Measurements from ENCODE around the gene CTRB2. TPM values are rescaled to one million over a fixed set of nuclear protein-coding genes. Genes with fewer than 3 reads are reported as not detected.
"Not testable (repeated sequence)": the region's sequence is repeated elsewhere in the genome, so short reads cannot be mapped to it uniquely, and the experiment has no call there.

Gene CTRB2
- total and polyA plus RNA-seq, 3 donors from 2014 or later: 0.63 to 1.1 (median 0.69) TPM

DNA sequence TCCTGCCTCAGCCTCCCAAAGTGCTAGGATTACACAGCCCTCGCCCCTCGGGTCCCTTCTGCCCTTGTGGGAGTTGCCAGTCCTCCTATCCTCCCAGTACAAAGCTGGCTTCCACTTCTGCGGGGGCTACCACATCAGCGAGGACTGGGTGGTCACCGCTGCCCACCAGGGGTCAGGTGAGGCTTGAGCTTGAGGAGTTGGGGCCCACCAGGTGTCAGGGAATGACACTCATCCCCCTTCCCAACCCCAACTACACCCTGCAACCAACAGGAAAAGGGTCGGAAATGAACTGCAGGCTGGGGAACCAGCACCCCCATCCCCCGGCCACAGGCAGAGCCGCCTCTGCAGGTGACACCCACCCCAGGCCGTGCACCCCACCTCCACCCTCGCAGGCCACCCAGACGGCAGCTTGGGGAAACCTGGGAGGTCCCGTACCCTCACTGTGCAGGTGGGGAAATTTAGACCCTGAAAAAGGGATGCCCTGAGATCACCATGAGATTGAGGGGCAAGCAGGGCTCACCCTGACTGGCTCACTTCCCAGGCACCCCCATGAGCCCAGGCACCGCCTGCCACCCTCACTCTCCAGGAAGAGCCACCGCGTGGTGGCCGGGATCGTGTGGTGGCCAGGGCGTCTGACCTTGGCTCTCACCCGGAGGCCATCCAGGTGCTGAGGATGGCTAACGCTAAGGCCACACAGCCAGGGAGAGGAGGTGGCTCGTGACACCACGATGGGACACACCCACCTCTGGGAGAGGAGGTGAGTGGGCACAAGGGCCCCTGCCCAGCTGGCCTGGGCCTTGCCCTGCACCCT lies 19.8 kb upstream of the CTRB2 start:
- H3K27ac ChIP-seq: no peak overlapping the region
- no peak for TF ChIP-seq POLR2A (IDR thresholded peaks at IDR 0.05)
- TF ChIP-seq, protein P1, sequence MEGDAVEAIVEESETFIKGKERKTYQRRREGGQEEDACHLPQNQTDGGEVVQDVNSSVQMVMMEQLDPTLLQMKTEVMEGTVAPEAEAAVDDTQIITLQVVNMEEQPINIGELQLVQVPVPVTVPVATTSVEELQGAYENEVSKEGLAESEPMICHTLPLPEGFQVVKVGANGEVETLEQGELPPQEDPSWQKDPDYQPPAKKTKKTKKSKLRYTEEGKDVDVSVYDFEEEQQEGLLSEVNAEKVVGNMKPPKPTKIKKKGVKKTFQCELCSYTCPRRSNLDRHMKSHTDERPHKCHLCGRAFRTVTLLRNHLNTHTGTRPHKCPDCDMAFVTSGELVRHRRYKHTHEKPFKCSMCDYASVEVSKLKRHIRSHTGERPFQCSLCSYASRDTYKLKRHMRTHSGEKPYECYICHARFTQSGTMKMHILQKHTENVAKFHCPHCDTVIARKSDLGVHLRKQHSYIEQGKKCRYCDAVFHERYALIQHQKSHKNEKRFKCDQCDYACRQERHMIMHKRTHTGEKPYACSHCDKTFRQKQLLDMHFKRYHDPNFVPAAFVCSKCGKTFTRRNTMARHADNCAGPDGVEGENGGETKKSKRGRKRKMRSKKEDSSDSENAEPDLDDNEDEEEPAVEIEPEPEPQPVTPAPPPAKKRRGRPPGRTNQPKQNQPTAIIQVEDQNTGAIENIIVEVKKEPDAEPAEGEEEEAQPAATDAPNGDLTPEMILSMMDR (IDR thresholded peaks at IDR 0.05): no peak

DNA sequence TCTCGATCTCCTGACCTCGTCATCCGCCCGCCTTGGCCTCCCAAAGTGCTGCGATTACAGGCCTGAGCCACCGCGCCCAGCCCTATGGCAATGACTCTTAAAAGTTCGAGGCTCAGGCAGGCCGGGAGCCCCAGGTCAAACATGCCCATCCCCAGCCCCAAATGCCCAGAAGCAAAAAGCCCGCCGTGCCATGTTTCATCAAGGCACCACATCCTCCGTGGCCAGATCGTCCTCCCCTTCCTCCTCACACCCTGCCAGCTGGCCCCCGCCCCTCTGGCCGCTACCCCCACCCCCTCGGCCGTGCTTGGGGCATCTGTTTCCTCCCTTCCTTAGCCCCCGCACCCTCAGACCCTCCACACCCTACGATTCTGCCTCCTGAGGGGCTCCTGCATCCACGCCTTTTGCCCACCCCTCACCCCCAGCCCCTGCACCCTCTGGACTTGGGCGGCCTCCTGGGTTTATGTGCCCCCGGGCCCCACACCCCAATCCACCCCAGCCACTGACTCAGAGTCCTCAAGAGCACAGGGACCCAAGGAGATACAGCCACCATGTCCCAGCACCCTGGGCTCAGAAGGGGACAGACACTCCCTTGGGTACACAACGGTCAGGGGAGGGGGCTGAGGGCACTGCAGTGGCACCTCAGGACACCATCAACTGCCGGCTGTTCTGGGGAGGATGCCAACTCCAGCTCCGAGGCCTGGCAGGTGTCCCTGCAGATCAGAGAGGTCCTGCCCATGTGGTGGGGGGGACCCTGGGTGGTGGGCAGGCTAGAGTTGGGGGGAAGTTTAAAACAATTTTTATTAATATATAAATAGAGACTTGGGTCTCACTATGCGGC lies 18.9 kb upstream of the CTRB2 start:
- DNase-seq: no peak
- Histone ChIP-seq H3K4me1 (peaks cover 3% of the 10 kb centered on the region), H3K27ac (no peak overlapping the region), H3K9me3 (no peaks in the 10 kb centered on the region), H3K4me3 (no peak overlapping the region), H3K36me3 (ENCODE audit: low read depth, missing control alignments) (no peaks in the 10 kb centered on the region), H3K27me3 (no peaks in the 10 kb centered on the region)
- no peak for TF ChIP-seq POLR2A (IDR thresholded peaks at IDR 0.05)
- TF ChIP-seq, protein P1 (IDR thresholded peaks at IDR 0.05): no peak
- WGBS, 2 donors: 73 to 75% methylated on average over 24 to 26 of the region's 26 CpGs
- intact Hi-C loops (cut with DNase I; ENCODE audit: low total_unique reads): loop anchor here (2.0 kb wide), 1 partner anchor 19 kb away; the partner anchor contains the start of gene CTRB2

More for the DNA sequence above, 19.8 kb upstream of the CTRB2 start:
- WGBS, 2 donors: 59 to 77% methylated on average over 4 to 22 of the region's 22 CpGs
- H3K27me3 ChIP-seq: no peaks in the 10 kb centered on the region
- no peak for DNase-seq
- no peaks in the 10 kb centered on the region for H3K36me3 ChIP-seq (ENCODE audit: low read depth, missing control alignments)
- H3K9me3 ChIP-seq: no peaks in the 10 kb centered on the region
- intact Hi-C loops (cut with DNase I; ENCODE audit: low total_unique reads): no loop called here
- peaks cover 3% of the 10 kb centered on the region for H3K4me1 ChIP-seq
- H3K4me3 ChIP-seq: no peak overlapping the region

DNA sequence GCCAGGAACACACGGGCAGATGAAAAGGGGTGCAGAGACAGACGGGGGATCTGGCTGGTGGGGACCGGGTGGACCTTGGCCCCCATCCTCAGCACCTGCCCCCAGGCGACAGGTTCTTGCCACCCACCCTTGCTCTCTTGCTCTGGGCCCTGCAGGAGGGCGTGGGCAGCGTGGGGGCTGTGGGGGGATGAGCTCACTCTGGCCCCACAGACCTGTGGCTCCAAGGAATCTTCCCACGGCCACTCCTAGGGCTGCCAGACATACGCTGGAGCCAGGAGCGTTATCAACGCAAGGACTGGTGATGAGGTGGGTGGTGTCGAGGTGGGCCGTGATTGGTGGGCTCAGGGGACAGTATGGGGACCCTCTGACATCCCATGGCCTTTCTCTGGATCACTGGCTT lies 18.1 kb upstream of the CTRB2 start:
- Histone ChIP-seq H3K4me1 (peaks cover 3% of the 10 kb centered on the region), H3K27me3 (no peaks in the 10 kb centered on the region), H3K4me3 (no peak overlapping the region), H3K27ac (no peak overlapping the region), H3K9me3 (no peaks in the 10 kb centered on the region), H3K36me3 (ENCODE audit: low read depth, missing control alignments) (no peaks in the 10 kb centered on the region)
- 48 to 67% methylated on average over 8 to 12 of the region's 12 CpGs for WGBS, 2 donors
- intact Hi-C loops (cut with DNase I; ENCODE audit: low total_unique reads): loop anchor here (2.0 kb wide), 1 partner anchor 18 kb away; the partner anchor contains the start of gene CTRB2
- no peak for TF ChIP-seq POLR2A (IDR thresholded peaks at IDR 0.05)
- TF ChIP-seq, protein P1 (IDR thresholded peaks at IDR 0.05): no peak
- no peak for DNase-seq

DNA sequence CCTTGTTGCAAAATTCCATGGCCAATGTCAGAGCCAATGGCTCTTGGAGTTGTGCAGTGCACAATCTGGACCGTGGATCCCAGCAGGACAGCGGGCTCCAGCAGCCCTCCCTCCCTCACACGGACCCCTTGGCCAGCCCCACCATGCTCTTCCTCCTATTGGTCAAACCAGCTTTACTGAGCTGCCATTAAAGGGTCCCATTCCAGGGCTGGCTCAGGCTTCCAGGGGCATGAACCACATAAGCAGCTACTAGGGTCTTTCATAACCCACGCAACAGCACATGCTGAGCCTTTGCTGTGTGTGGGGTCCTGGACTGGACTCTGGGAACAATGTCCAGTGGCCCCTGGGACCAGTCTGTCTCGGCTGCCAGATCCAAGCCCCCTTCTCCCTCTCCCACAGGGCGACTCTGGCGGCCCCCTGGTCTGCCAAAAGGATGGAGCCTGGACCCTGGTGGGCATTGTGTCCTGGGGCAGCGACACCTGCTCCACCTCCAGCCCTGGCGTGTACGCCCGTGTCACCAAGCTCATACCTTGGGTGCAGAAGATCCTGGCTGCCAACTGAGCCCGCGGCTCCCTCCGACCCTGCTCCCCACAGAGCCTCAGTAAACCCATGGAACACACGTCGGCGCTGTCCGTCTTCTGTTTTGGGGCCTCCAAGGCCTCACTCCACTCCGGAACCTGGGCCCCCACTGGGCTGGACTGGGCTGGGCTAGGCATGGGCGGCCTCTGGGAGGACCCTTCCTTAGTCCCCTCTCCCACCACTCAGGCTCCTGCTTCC lies 17.5 kb upstream of the CTRB2 start:
- Histone ChIP-seq H3K36me3 (ENCODE audit: low read depth, missing control alignments) (no peaks in the 10 kb centered on the region), H3K4me1 (peaks cover 3% of the 10 kb centered on the region), H3K4me3 (no peak overlapping the region), H3K9me3 (no peaks in the 10 kb centered on the region), H3K27me3 (no peaks in the 10 kb centered on the region), H3K27ac (no peak overlapping the region)
- 66 to 71% methylated on average over 15 to 20 of the region's 20 CpGs for WGBS, 2 donors
- TF ChIP-seq POLR2A (IDR thresholded peaks at IDR 0.05): no peak
- TF ChIP-seq, protein P1 (IDR thresholded peaks at IDR 0.05): no peak
- no peak for DNase-seq
- intact Hi-C loops (cut with DNase I; ENCODE audit: low total_unique reads): loop anchor here (2.0 kb wide), 1 partner anchor 18 kb away; the partner anchor contains the start of gene CTRB2

DNA sequence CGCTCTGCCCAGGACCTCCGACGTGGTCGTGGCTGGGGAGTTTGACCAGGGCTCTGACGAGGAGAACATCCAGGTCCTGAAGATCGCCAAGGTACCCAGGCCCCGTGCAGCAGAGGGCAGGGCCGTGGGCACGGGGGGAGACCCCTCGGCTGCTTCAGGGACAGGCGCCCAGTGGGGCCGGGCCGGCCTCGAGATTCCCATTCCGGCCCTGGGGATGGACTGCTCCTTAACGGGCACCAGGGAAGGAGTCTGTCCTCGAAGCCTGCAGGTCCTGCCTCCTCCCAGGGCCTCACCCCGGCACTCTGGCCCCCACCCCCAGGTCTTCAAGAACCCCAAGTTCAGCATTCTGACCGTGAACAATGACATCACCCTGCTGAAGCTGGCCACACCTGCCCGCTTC lies 16.2 kb upstream of the CTRB2 start:
- WGBS, 2 donors: no CpG with 5 or more reads among the region's 20 CpGs
- not testable (repeated sequence) for DNase-seq

More for the DNA sequence above, 16.2 kb upstream of the CTRB2 start:
- H3K27me3 ChIP-seq; H3K9me3 ChIP-seq; H3K27ac ChIP-seq; H3K4me3 ChIP-seq; H3K4me1 ChIP-seq; intact Hi-C loops (cut with DNase I; ENCODE audit: low total_unique reads); H3K36me3 ChIP-seq (ENCODE audit: low read depth, missing control alignments): not testable (repeated sequence)
